ENCODE measurements around the gene UFSP1. TPM values are rescaled to one million over a fixed set of nuclear protein-coding genes. Genes with fewer than 3 reads are reported as not detected.

The UFSP1 gene
- polyA plus RNA-seq, 2 donors, result 3.8 to 3.9 TPM

- no peak overlapping the region for H3K27ac ChIP-seq (ENCODE audit: low read depth in 2 of 2, low read length in 1 of 2)
Measured at GRCh38 chr7:100884736-100885439, 4.6 kb downstream of the UFSP1 start.

GRCh38 chr7:100882785-100883526 is 6.6 kb downstream of the UFSP1 start:
- Histone ChIP-seq H3K9me3 (ENCODE audit: control insufficient read depth in 2 of 2, insufficient read depth in 1 of 2, low read depth in 1 of 2, low read length in 1 of 2) (no peaks in the 10 kb centered on the region), H3K36me3 (ENCODE audit: control insufficient read depth in 2 of 2, insufficient read depth in 2 of 2, low read length in 1 of 2) (peaks cover 34 to 60% of the 10 kb centered on the region in 2 donors), H3K4me3 (ENCODE audit: low read depth in 1 of 2, low read length in 2 of 2) (no peak overlapping the region), H3K27me3 (ENCODE audit: control insufficient read depth in 1 of 2, insufficient read depth in 2 of 2, low read length in 2 of 2) (no peaks in the 10 kb centered on the region), H3K4me1 (ENCODE audit: control insufficient read depth in 2 of 2, insufficient read depth in 2 of 2, low read length in 1 of 2) (peaks cover 0 to 5% of the 10 kb centered on the region in 2 donors), H3K27ac (ENCODE audit: low read depth in 2 of 2, low read length in 1 of 2) (no peak overlapping the region)
- WGBS, 2 donors, result 93 to 98% methylated on average over 24 of the region's 24 CpGs

More at GRCh38 chr7:100884736-100885439, 4.6 kb downstream of the UFSP1 start:
- Histone ChIP-seq H3K9me3 (ENCODE audit: control insufficient read depth in 2 of 2, insufficient read depth in 1 of 2, low read depth in 1 of 2, low read length in 1 of 2) (no peaks in the 10 kb centered on the region), H3K36me3 (ENCODE audit: control insufficient read depth in 2 of 2, insufficient read depth in 2 of 2, low read length in 1 of 2) (peaks cover 34 to 62% of the 10 kb centered on the region in 2 donors), H3K4me1 (ENCODE audit: control insufficient read depth in 2 of 2, insufficient read depth in 2 of 2, low read length in 1 of 2) (peaks cover 0 to 12% of the 10 kb centered on the region in 2 donors), H3K27me3 (ENCODE audit: control insufficient read depth in 1 of 2, insufficient read depth in 2 of 2, low read length in 2 of 2) (no peaks in the 10 kb centered on the region), H3K4me3 (ENCODE audit: low read depth in 1 of 2, low read length in 2 of 2) (no peak overlapping the region)
- 90% methylated on average over 28 to 29 of the region's 29 CpGs for WGBS, 2 donors

GRCh38 chr7:100882201-100882600 is 7.3 kb downstream of the UFSP1 start:
- Histone ChIP-seq H3K9me3 (ENCODE audit: control insufficient read depth in 2 of 2, insufficient read depth in 1 of 2, low read depth in 1 of 2, low read length in 1 of 2) (no peaks in the 10 kb centered on the region), H3K27me3 (ENCODE audit: control insufficient read depth in 1 of 2, insufficient read depth in 2 of 2, low read length in 2 of 2) (no peaks in the 10 kb centered on the region), H3K36me3 (ENCODE audit: control insufficient read depth in 2 of 2, insufficient read depth in 2 of 2, low read length in 1 of 2) (peaks cover 31 to 53% of the 10 kb centered on the region in 2 donors), H3K4me3 (ENCODE audit: low read depth in 1 of 2, low read length in 2 of 2) (no peak overlapping the region), H3K4me1 (ENCODE audit: control insufficient read depth in 2 of 2, insufficient read depth in 2 of 2, low read length in 1 of 2) (peaks cover 0 to 2% of the 10 kb centered on the region in 2 donors), H3K27ac (ENCODE audit: low read depth in 2 of 2, low read length in 1 of 2) (no peak overlapping the region)
- 90 to 92% methylated on average over 9 of the region's 9 CpGs for WGBS, 2 donors

GRCh38 chr7:100881136-100881535 is 8.4 kb downstream of the UFSP1 start:
- Histone ChIP-seq H3K36me3 (ENCODE audit: control insufficient read depth in 2 of 2, insufficient read depth in 2 of 2, low read length in 1 of 2) (peaks cover 25 to 43% of the 10 kb centered on the region in 2 donors), H3K9me3 (ENCODE audit: control insufficient read depth in 2 of 2, insufficient read depth in 1 of 2, low read depth in 1 of 2, low read length in 1 of 2) (no peaks in the 10 kb centered on the region), H3K4me1 (ENCODE audit: control insufficient read depth in 2 of 2, insufficient read depth in 2 of 2, low read length in 1 of 2) (no peaks in the 10 kb centered on the region), H3K27ac (ENCODE audit: low read depth in 2 of 2, low read length in 1 of 2) (no peak overlapping the region), H3K4me3 (ENCODE audit: low read depth in 1 of 2, low read length in 2 of 2) (no peak overlapping the region), H3K27me3 (ENCODE audit: control insufficient read depth in 1 of 2, insufficient read depth in 2 of 2, low read length in 2 of 2) (no peaks in the 10 kb centered on the region)
- WGBS, 2 donors, result 94 to 97% methylated on average over 18 to 20 of the region's 20 CpGs

GRCh38 chr7:100880645-100881044 is 8.9 kb downstream of the UFSP1 start:
- Histone ChIP-seq H3K4me3 (ENCODE audit: low read depth in 1 of 2, low read length in 2 of 2) (no peak overlapping the region), H3K27me3 (ENCODE audit: control insufficient read depth in 1 of 2, insufficient read depth in 2 of 2, low read length in 2 of 2) (no peaks in the 10 kb centered on the region), H3K36me3 (ENCODE audit: control insufficient read depth in 2 of 2, insufficient read depth in 2 of 2, low read length in 1 of 2) (peaks cover 22 to 38% of the 10 kb centered on the region in 2 donors), H3K4me1 (ENCODE audit: control insufficient read depth in 2 of 2, insufficient read depth in 2 of 2, low read length in 1 of 2) (no peaks in the 10 kb centered on the region), H3K27ac (ENCODE audit: low read depth in 2 of 2, low read length in 1 of 2) (no peak overlapping the region), H3K9me3 (ENCODE audit: control insufficient read depth in 2 of 2, insufficient read depth in 1 of 2, low read depth in 1 of 2, low read length in 1 of 2) (no peaks in the 10 kb centered on the region)
- 86 to 90% methylated on average over 7 of the region's 7 CpGs for WGBS, 2 donors

GRCh38 chr7:100879685-100880261 is 9.7 kb downstream of the UFSP1 start:
- Histone ChIP-seq H3K36me3 (ENCODE audit: control insufficient read depth in 2 of 2, insufficient read depth in 2 of 2, low read length in 1 of 2) (peaks cover 13 to 29% of the 10 kb centered on the region in 2 donors), H3K9me3 (ENCODE audit: control insufficient read depth in 2 of 2, insufficient read depth in 1 of 2, low read depth in 1 of 2, low read length in 1 of 2) (no peaks in the 10 kb centered on the region), H3K27me3 (ENCODE audit: control insufficient read depth in 1 of 2, insufficient read depth in 2 of 2, low read length in 2 of 2) (no peaks in the 10 kb centered on the region), H3K4me3 (ENCODE audit: low read depth in 1 of 2, low read length in 2 of 2) (no peak overlapping the region), H3K27ac (ENCODE audit: low read depth in 2 of 2, low read length in 1 of 2) (no peak overlapping the region), H3K4me1 (ENCODE audit: control insufficient read depth in 2 of 2, insufficient read depth in 2 of 2, low read length in 1 of 2) (no peaks in the 10 kb centered on the region)
- WGBS, 2 donors, result 79 to 86% methylated on average over 11 of the region's 11 CpGs

GRCh38 chr7:100878685-100879084 is 10.8 kb downstream of the UFSP1 start:
- Histone ChIP-seq H3K9me3 (ENCODE audit: control insufficient read depth in 2 of 2, insufficient read depth in 1 of 2, low read depth in 1 of 2, low read length in 1 of 2) (no peaks in the 10 kb centered on the region), H3K36me3 (ENCODE audit: control insufficient read depth in 2 of 2, insufficient read depth in 2 of 2, low read length in 1 of 2) (peaks cover 13 to 19% of the 10 kb centered on the region in 2 donors), H3K27ac (ENCODE audit: low read depth in 2 of 2, low read length in 1 of 2) (no peak overlapping the region), H3K4me3 (ENCODE audit: low read depth in 1 of 2, low read length in 2 of 2) (no peak overlapping the region), H3K27me3 (ENCODE audit: control insufficient read depth in 1 of 2, insufficient read depth in 2 of 2, low read length in 2 of 2) (no peaks in the 10 kb centered on the region), H3K4me1 (ENCODE audit: control insufficient read depth in 2 of 2, insufficient read depth in 2 of 2, low read length in 1 of 2) (no peaks in the 10 kb centered on the region)
- WGBS, 2 donors, result 81 to 82% methylated on average over 6 of the region's 6 CpGs

- Histone ChIP-seq H3K27ac (ENCODE audit: low read depth in 2 of 2, low read length in 1 of 2) (no peak overlapping the region), H3K4me1 (ENCODE audit: control insufficient read depth in 2 of 2, insufficient read depth in 2 of 2, low read length in 1 of 2) (no peaks in the 10 kb centered on the region), H3K27me3 (ENCODE audit: control insufficient read depth in 1 of 2, insufficient read depth in 2 of 2, low read length in 2 of 2) (no peaks in the 10 kb centered on the region), H3K9me3 (ENCODE audit: control insufficient read depth in 2 of 2, insufficient read depth in 1 of 2, low read depth in 1 of 2, low read length in 1 of 2) (no peaks in the 10 kb centered on the region), H3K4me3 (ENCODE audit: low read depth in 1 of 2, low read length in 2 of 2) (no peak overlapping the region), H3K36me3 (ENCODE audit: control insufficient read depth in 2 of 2, insufficient read depth in 2 of 2, low read length in 1 of 2) (peaks cover 13 to 20% of the 10 kb centered on the region in 2 donors)
- WGBS, 2 donors, result 76 to 78% methylated on average over 7 of the region's 7 CpGs
Measured at GRCh38 chr7:100878013-100878412, 11.5 kb downstream of the UFSP1 start.

GRCh38 chr7:100875356-100875751 is 14.2 kb downstream of the UFSP1 start:
- Histone ChIP-seq H3K4me3 (ENCODE audit: low read depth in 1 of 2, low read length in 2 of 2) (peak overlapping the region; percentile 87 to 90), H3K36me3 (ENCODE audit: control insufficient read depth in 2 of 2, insufficient read depth in 2 of 2, low read length in 1 of 2) (peaks cover 0 to 20% of the 10 kb centered on the region in 2 donors)
- 0 to 1% methylated on average over 37 to 39 of the region's 39 CpGs for WGBS, 2 donors

More at GRCh38 chr7:100875356-100875751, 14.2 kb downstream of the UFSP1 start:
- H3K9me3 ChIP-seq (ENCODE audit: control insufficient read depth in 2 of 2, insufficient read depth in 1 of 2, low read depth in 1 of 2, low read length in 1 of 2), result no peaks in the 10 kb centered on the region
- peak overlapping the region; percentile 98 for H3K27ac ChIP-seq (ENCODE audit: low read depth in 2 of 2, low read length in 1 of 2)
- H3K27me3 ChIP-seq (ENCODE audit: control insufficient read depth in 1 of 2, insufficient read depth in 2 of 2, low read length in 2 of 2), result no peaks in the 10 kb centered on the region
- no peaks in the 10 kb centered on the region for H3K4me1 ChIP-seq (ENCODE audit: control insufficient read depth in 2 of 2, insufficient read depth in 2 of 2, low read length in 1 of 2)
